IMR-90 (cell line): ENCODE data around the gene ATP2B2. TPM values are rescaled to one million over a fixed set of nuclear protein-coding genes. Genes with fewer than 3 reads are reported as not detected.

Source experiments
- ATAC-seq: fragments of 200-7000 bp; cut with Tn5 transposase; 2 replicates; pipeline ENCODE4 v1.9.1; 2020; ENCODE audit warnings: low read depth, mild to moderate bottlenecking, moderate library complexity
- BruUV-seq: library from RNA; stranded (reverse); fragments of 400-500 nt; replicated peaks from 2 replicates; lab custom pipeline; 2021; lab: Mats Ljungman, UMichigan
- CTCF ChIA-PET: fragments of 300-600 bp; formaldehyde crosslinking; extraction: SDS; loops from one replicate; lab custom pipeline; 2021; ENCODE audit warnings: antibody characterized with exemption; lab: Yijun Ruan, JAX
- POLR2A ChIA-PET: fragments of 300-600 bp; sonication (Branson Sonifier 250); formaldehyde crosslinking; loops from one replicate; lab custom pipeline; 2022; ENCODE audit warnings: antibody characterized with exemption; ENCODE audit not compliant: unreplicated experiment; lab: Charles Lee
- DNase-seq: peaks from one replicate; pipeline ENCODE4 v3.0.0; 2013
- H2AFZ ChIP-seq: replicated peaks from 2 replicates; pipeline ENCODE3; 2013; ENCODE audit warnings: low read length, mild to moderate bottlenecking; ENCODE audit not compliant: poor library complexity
- H2AK5ac ChIP-seq: 2 replicates; pipeline ENCODE4 v1.6.1; 2013; ENCODE audit warnings: low read depth, low read length, inconsistent platforms
- H2AK9ac ChIP-seq: replicated peaks from 2 replicates; pipeline ENCODE3; 2013; ENCODE audit warnings: mild to moderate bottlenecking, low read depth, low read length, moderate library complexity; ENCODE audit not compliant: poor library complexity
- H2BK120ac ChIP-seq: 2 replicates; pipeline ENCODE4 v1.6.1; 2013; ENCODE audit warnings: low read depth, low read length, inconsistent platforms
- H2BK15ac ChIP-seq: 3 replicates; pipeline ENCODE4 v1.6.1; 2013; ENCODE audit warnings: low read depth, low read length, inconsistent platforms
- H2BK20ac ChIP-seq: 2 replicates; pipeline ENCODE4 v1.6.1; 2013; ENCODE audit warnings: low read depth, mild to moderate bottlenecking, inconsistent platforms, low read length, moderate library complexity
- H2BK5ac ChIP-seq: 2 replicates; pipeline ENCODE4 v1.6.1; 2013; ENCODE audit warnings: mild to moderate bottlenecking, low read depth, low read length, inconsistent platforms; ENCODE audit not compliant: poor library complexity, severe bottlenecking
- H3K14ac ChIP-seq: replicated peaks from 2 replicates; pipeline ENCODE4 v1.6.1; 2013; ENCODE audit warnings: low read depth, low read length, inconsistent platforms
- H3K18ac ChIP-seq: 2 replicates; pipeline ENCODE4 v1.6.1; 2013; ENCODE audit warnings: low read depth, low read length, control low read depth
- H3K23ac ChIP-seq: 2 replicates; pipeline ENCODE4 v1.6.1; 2013; ENCODE audit warnings: low read depth, low read length, inconsistent platforms
- H3K27ac ChIP-seq: 2 replicates; pipeline ENCODE4 v1.5.1; 2013; ENCODE audit warnings: mild to moderate bottlenecking, control low read depth, low read length; ENCODE audit not compliant: insufficient read depth
- H3K27me3 ChIP-seq: 2 replicates; pipeline ENCODE4 v1.6.1; 2013; ENCODE audit warnings: low read length; ENCODE audit not compliant: control insufficient read depth, insufficient read depth
- H3K36me3 ChIP-seq: 2 replicates; pipeline ENCODE4 v1.6.1; 2013; ENCODE audit warnings: low read length, mixed read lengths; ENCODE audit not compliant: control insufficient read depth, insufficient read depth
- H3K4ac ChIP-seq: 2 replicates; pipeline ENCODE4 v1.6.1; 2013; ENCODE audit warnings: low read depth, low read length, inconsistent platforms
- H3K4me1 ChIP-seq: 2 replicates; pipeline ENCODE4 v1.6.1; 2013; ENCODE audit warnings: low read length, mixed read lengths; ENCODE audit not compliant: control insufficient read depth, insufficient read depth
- H3K4me2 ChIP-seq: 2 replicates; pipeline ENCODE4 v1.6.1; 2013; ENCODE audit warnings: low read depth, mild to moderate bottlenecking, control low read depth, low read length, moderate library complexity
- H3K4me3 ChIP-seq: 2 replicates; pipeline ENCODE4 v1.5.1; 2013; ENCODE audit warnings: low read depth, mild to moderate bottlenecking, control low read depth, low read length, moderate library complexity; ENCODE audit not compliant: insufficient read depth
- H3K56ac ChIP-seq: 2 replicates; pipeline ENCODE4 v1.6.1; 2013; ENCODE audit warnings: low read length, inconsistent platforms; ENCODE audit not compliant: insufficient read depth; ENCODE audit errors: extremely low read depth
- H3K79me1 ChIP-seq, 2 experiments: 2 replicates each; pipeline ENCODE4 v1.6.1; 2013; ENCODE audit warnings: low read length in 2 of 2, inconsistent platforms in 1 of 2, low read depth in 1 of 2
- H3K9ac ChIP-seq: 2 replicates; pipeline ENCODE4 v1.6.1; 2013; ENCODE audit warnings: low read depth, low read length, control low read depth
- H3K9me1 ChIP-seq: 2 replicates; pipeline ENCODE4 v1.6.1; 2013; ENCODE audit warnings: low read length, inconsistent platforms; ENCODE audit not compliant: insufficient read depth
- H3K9me3 ChIP-seq: 2 replicates; pipeline ENCODE4 v1.6.1; 2013; ENCODE audit warnings: low read length; ENCODE audit not compliant: control insufficient read depth, insufficient read depth
- H4K20me1 ChIP-seq: 2 replicates; pipeline ENCODE4 v1.6.1; 2013; ENCODE audit warnings: low read length, inconsistent platforms; ENCODE audit not compliant: insufficient read depth
- H4K5ac ChIP-seq: 2 replicates; pipeline ENCODE4 v1.6.1; 2013; ENCODE audit warnings: mild to moderate bottlenecking, low read depth, low read length, control low read depth
- H4K8ac ChIP-seq, 2 experiments: 2 replicates each; pipeline ENCODE4 v1.6.1; 2013; ENCODE audit warnings: low read depth in 2 of 2, low read length in 2 of 2, control low read depth in 1 of 2, inconsistent platforms in 1 of 2
- H4K91ac ChIP-seq: 2 replicates; pipeline ENCODE4 v1.6.1; 2013; ENCODE audit warnings: low read depth, low read length, inconsistent platforms; ENCODE audit not compliant: insufficient read depth
- CHD1 ChIP-seq: IDR thresholded peaks from 2 replicates; pipeline ENCODE4 v1.6.1; 2012; ENCODE audit warnings: low read depth, low read length, improper control_type of control experiment
- MAFK ChIP-seq: IDR thresholded peaks from 2 replicates; pipeline ENCODE4 v1.6.1; 2012; ENCODE audit warnings: low read depth, low read length, improper control_type of control experiment
- MAZ ChIP-seq: IDR thresholded peaks from 2 replicates; pipeline ENCODE4 v1.6.1; 2012; ENCODE audit warnings: low read depth, mild to moderate bottlenecking, low read length, improper control_type of control experiment, moderate library complexity, borderline replicate concordance
- RAD21 ChIP-seq: IDR thresholded peaks from 2 replicates; pipeline ENCODE4 v1.6.1; 2012; ENCODE audit warnings: low read length, improper control_type of control experiment
- WGBS, 2 experiments: methylation state at CpG; one replicate each; pipeline versions ENCODE4 v1.1.5 to v1.1.7; 2013; ENCODE audit warnings: missing lambda C conversion rate in 2 of 2; ENCODE audit not compliant: insufficient read length in 1 of 2; ENCODE audit errors: extremely low coverage in 2 of 2; 5-methylcytosine and 5-hydroxymethylcytosine counted together
- dilution Hi-C: fragments of 300-500 bp; cut with HindIII; formaldehyde crosslinking; loops from one replicate; pipeline ENCODE4 v1.14.3; 2018; ENCODE audit warnings: low sequenced_read_pairs; ENCODE audit not compliant: unreplicated experiment
- in situ Hi-C: fragments of 300-500 bp; cut with MboI; formaldehyde crosslinking; loops from 3 replicates; pipeline ENCODE4 v1.14.3; 2019; ENCODE audit warnings: low sequenced_read_pairs, inconsistent platforms, mixed read lengths
- intact Hi-C: fragments of 100-400 bp; cut with micrococcal nuclease; formaldehyde crosslinking; loops from 2 replicates; pipeline ENCODE4 v1.10.0; 2022
- polyA plus RNA-seq, 3 experiments: library from polyadenylated mRNA; depleted of rRNA; stranded (reverse); fragments of >200 nt; gene quantifications; 2 replicates each; pipeline ENCODE4 v1.2.3, GENCODE V29; 2012; ENCODE audit warnings: low replicate concordance in 1 of 3
- total RNA-seq: library from RNA; depleted of rRNA; stranded (reverse); fragments of >200 nt; gene quantifications from 2 replicates; pipeline ENCODE4 v1.2.3, GENCODE V29; 2012

ATP2B2 gene
- total and polyA plus RNA-seq, 2 of the 4 experiments (the other 2 are of a cell fraction) = under 0.01 to 0.02 TPM

DNA sequence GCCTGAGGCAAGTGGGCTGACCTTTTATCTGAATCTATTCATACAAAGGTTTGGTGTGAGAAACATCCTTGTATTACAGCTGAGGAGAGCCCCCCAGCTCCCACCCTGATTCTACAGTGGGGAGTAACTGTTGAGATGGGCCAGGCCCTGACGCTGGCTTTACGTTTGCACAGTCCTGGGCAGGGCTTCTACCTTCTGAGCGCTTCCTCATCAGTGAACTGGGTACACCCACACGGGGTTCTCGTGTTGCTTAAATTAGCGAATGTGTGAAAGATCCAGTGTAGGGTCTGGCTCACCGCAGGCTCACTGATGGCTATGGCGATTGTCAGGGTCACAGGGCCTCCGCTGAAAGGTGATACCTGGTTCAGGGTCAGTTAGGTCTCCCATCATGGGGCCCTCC is 205.3 kb downstream of the ATP2B2 start:
- H4K91ac ChIP-seq = no peak overlapping the region
- no peak overlapping the region for H3K56ac ChIP-seq
- H2BK15ac ChIP-seq = no peak overlapping the region
- H3K14ac ChIP-seq = no peak overlapping the region
- CTCF ChIA-PET = no interaction called here
- ATAC-seq = no peak; the same call in 1 of the 2 replicates
- in situ Hi-C loops (no loop called here), intact Hi-C loops (no loop called here), dilution Hi-C loops (no loop called here)
- no peak overlapping the region for H3K4me3 ChIP-seq
- no peak overlapping the region for H2AK5ac ChIP-seq
- H2BK120ac ChIP-seq = no peak overlapping the region
- no peak overlapping the region for H2AFZ ChIP-seq
- no peak for TF ChIP-seq CHD1
- no peak for TF ChIP-seq MAZ
- no peak for TF ChIP-seq RAD21
- TF ChIP-seq MAFK = no peak
- H3K4me1 ChIP-seq = no peaks in the 10 kb centered on the region
- no peak overlapping the region for H3K4ac ChIP-seq
- WGBS, 2 experiments = 94% methylated on average over 4 of the region's 9 CpGs; no CpG with 5 or more reads in 1 of the 2 experiments
- POLR2A ChIA-PET = no interaction called here
- H3K9me1 ChIP-seq = peaks cover 3% of the 10 kb centered on the region; the same call in 1 of the 2 replicates
- no peak overlapping the region for H2AK9ac ChIP-seq
- H3K27me3 ChIP-seq = no peaks in the 10 kb centered on the region
- H2BK5ac ChIP-seq = no peak overlapping the region
- H3K27ac ChIP-seq = no peak overlapping the region
- no peak overlapping the region for H2BK20ac ChIP-seq
- peaks cover 29% of the 10 kb centered on the region for H4K20me1 ChIP-seq
- DNase-seq = no peak
- no peaks in the 10 kb centered on the region for H3K9me3 ChIP-seq
- no peak overlapping the region for H4K8ac ChIP-seq
- peaks cover 59% of the 10 kb centered on the region for H3K36me3 ChIP-seq
- no peak overlapping the region for H3K9ac ChIP-seq
- no peak overlapping the region for H3K18ac ChIP-seq
- H4K5ac ChIP-seq = no peak overlapping the region
- peaks cover 17 to 20% of the 10 kb centered on the region in 2 experiments for H3K79me1 ChIP-seq
- no TSS peak for BruUV-seq
- H3K23ac ChIP-seq = no peak overlapping the region
- H3K4me2 ChIP-seq = no peak overlapping the region
